Activated naive CD8-positive, alpha-beta T cell (primary cell): ENCODE measurements around the gene RPS6KB1.
"Not testable (repeated sequence)": the region's sequence is repeated elsewhere in the genome, so short reads cannot be mapped to it uniquely, and the experiment has no call there.

Source experiments
- H3K27ac Mint-ChIP-seq: one replicate; pipeline ENCODE4 v1.8.0; 2021; ENCODE audit warnings: mixed read lengths
- H3K27me3 Mint-ChIP-seq: one replicate; pipeline ENCODE4 v1.8.0; 2021; ENCODE audit warnings: mixed read lengths
- H3K36me3 Mint-ChIP-seq: one replicate; pipeline ENCODE4 v1.8.0; 2021; ENCODE audit warnings: mixed read lengths
- H3K4me1 Mint-ChIP-seq: one replicate; pipeline ENCODE4 v1.8.0; 2021; ENCODE audit warnings: low read depth, mixed read lengths
- H3K4me3 Mint-ChIP-seq: one replicate; pipeline ENCODE4 v1.8.0; 2021; ENCODE audit warnings: mild to moderate bottlenecking, mixed read lengths
- H3K9me3 Mint-ChIP-seq: one replicate; pipeline ENCODE4 v1.8.0; 2021; ENCODE audit warnings: low read depth, mixed read lengths

The RPS6KB1 gene

GRCh38 chr17:59892251-59892923 is 534 bp upstream of the RPS6KB1 start:
- Mint-ChIP-seq H3K9me3 (no peaks in the 10 kb centered on the region), H3K4me1 (peaks cover 57% of the 10 kb centered on the region), H3K36me3 (peaks cover 7% of the 10 kb centered on the region), H3K27ac (peak overlapping the region; percentile 99), H3K27me3 (no peaks in the 10 kb centered on the region), H3K4me3 (peak overlapping the region; percentile 100)

DNA sequence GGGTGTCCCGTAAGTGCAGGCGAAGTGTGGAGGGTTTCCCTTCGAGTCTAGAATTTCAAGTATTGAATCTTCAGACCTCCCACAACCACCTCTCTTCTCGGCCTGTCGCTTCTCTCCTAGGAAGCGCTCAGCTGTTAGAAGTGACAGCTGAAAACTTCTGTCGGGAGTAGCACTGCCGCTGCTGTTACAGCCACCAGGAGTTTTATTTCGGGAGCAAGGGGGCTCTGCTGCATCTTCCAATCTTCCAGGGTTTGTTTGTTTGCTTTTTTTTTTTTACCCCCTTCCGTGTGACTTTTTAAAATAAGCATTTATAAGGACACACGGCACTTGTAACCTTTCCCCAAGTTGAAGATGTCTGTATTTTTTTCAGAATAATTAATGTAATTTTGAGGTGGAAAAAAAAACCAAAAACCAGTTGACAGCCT is 767 bp downstream of the RPS6KB1 start:
- peaks cover 54% of the 10 kb centered on the region for H3K4me1 Mint-ChIP-seq
- H3K36me3 Mint-ChIP-seq, result peaks cover 5% of the 10 kb centered on the region
- no peaks in the 10 kb centered on the region for H3K9me3 Mint-ChIP-seq
- H3K4me3 Mint-ChIP-seq, result peak overlapping the region; percentile 100
- H3K27ac Mint-ChIP-seq, result peak overlapping the region; percentile 99
- H3K27me3 Mint-ChIP-seq, result no peaks in the 10 kb centered on the region

DNA sequence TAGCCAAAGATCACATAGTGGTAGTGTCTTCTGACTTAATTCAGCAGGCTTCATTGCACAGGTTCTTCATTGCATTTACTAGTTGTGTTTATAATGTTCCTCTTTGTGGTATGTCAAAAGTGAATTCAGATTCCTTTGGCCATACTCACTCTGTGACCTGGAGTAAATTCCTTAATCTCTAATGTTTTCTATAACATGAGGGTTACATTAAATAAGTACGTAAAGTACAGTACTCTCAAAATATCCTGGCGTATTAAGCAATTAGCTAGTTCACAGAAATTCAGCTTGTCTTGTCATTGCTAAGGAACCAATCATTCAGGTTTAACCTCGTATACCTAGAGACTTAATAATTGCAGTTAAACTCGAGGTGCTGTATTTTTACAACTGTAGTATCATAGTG is 4.2 kb downstream of the RPS6KB1 start:
- Mint-ChIP-seq H3K9me3 (no peaks in the 10 kb centered on the region), H3K27me3 (no peaks in the 10 kb centered on the region), H3K36me3 (peaks cover 2% of the 10 kb centered on the region), H3K27ac (no peak overlapping the region), H3K4me1 (peaks cover 49% of the 10 kb centered on the region), H3K4me3 (no peak overlapping the region)

DNA sequence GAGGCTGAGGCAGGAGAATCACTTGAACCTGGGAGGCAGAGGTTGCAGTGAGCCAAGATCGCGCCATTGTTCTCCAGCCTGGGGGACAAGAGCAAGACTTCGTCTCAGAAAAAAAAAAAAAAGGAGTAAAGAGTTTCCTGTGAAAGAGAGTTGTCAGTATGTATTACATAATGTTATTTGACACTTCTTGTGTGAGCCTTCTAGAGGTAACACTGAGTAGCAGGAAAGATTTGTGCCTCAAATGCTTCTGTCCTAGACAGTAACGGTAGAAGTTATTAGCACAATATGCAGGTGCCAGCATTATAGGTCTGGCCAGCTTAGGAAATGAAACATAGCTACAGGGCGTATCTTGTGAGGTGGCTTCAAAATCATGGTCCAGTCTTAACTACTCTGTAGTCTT is 6.2 kb downstream of the RPS6KB1 start:
- no peak overlapping the region for H3K27ac Mint-ChIP-seq
- no peak overlapping the region for H3K4me3 Mint-ChIP-seq
- no peaks in the 10 kb centered on the region for H3K9me3 Mint-ChIP-seq
- H3K36me3 Mint-ChIP-seq, result peaks cover 2% of the 10 kb centered on the region
- no peaks in the 10 kb centered on the region for H3K27me3 Mint-ChIP-seq
- H3K4me1 Mint-ChIP-seq, result peaks cover 46% of the 10 kb centered on the region

DNA sequence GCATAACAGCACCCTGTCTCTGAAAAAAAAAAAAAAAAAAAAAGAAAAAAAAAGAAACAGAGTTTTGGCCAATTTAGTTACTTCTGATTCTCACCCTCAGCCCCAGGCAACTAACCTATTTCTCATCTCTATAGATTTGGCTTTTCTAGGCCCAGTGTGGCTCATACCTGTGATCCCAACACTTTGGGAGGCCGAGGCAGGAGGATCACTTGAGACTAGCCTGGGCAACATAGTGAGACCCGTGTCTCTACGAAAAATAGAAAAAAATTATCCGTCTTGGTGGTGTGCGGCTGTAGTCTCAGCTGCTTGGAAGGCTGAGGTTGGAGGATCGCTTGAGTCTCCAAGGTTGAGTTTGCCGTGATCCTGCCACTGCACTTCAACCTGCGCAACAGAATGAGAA is 8.7 kb downstream of the RPS6KB1 start:
- Mint-ChIP-seq H3K4me3 (no peak overlapping the region), H3K27me3 (no peaks in the 10 kb centered on the region), H3K4me1 (peaks cover 42% of the 10 kb centered on the region), H3K9me3 (no peaks in the 10 kb centered on the region), H3K27ac (no peak overlapping the region), H3K36me3 (no peaks in the 10 kb centered on the region)

DNA sequence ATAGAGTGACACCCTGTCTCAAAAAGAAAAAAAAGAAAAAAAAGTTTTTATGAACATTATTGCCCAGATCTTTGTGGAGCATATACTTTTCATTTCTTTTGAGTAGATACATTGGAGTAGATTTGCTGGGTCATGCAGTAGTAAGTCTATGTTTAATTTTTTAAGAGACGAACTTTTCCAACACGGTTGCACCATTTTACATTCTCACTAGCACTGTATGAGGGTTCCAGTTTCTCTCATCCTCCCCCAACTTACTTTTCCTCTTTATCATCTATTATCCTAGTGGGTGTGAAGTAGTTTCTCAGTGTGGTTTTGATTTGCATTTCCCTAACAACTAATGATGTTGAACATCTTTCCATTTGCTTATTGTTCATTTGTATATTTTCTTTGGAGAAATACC is 10.5 kb downstream of the RPS6KB1 start:
- Mint-ChIP-seq H3K27me3 (no peaks in the 10 kb centered on the region), H3K4me3 (peak overlapping the region; percentile 1), H3K27ac (peak overlapping the region; percentile 58), H3K4me1 (peaks cover 32% of the 10 kb centered on the region), H3K36me3 (no peaks in the 10 kb centered on the region), H3K9me3 (no peaks in the 10 kb centered on the region)

DNA sequence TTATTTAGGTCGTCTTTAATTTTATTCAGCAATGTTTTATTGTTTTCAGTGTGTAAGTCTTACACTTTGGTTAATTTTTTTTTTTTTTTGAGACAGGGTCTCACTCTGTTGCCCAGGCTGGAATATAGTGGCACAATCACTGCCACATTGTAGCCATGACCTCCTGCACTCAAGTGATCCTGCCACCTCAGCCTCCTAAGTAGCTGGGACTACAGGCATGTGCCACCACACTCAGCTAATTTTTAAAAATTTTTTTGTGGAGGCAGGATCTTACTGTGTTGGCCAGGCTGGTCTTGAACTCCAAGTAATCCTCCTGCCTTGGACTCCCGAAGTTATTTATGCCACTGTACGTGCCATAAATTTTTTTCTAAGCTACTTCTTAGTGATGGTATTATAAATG is 14.5 kb downstream of the RPS6KB1 start:
- H3K9me3 Mint-ChIP-seq, result no peaks in the 10 kb centered on the region
- H3K27ac Mint-ChIP-seq, result no peak overlapping the region
- peaks cover 20% of the 10 kb centered on the region for H3K4me1 Mint-ChIP-seq
- no peak overlapping the region for H3K4me3 Mint-ChIP-seq
- H3K36me3 Mint-ChIP-seq, result no peaks in the 10 kb centered on the region
- H3K27me3 Mint-ChIP-seq, result no peaks in the 10 kb centered on the region

- Mint-ChIP-seq H3K4me1 (peaks cover 4% of the 10 kb centered on the region), H3K36me3 (peaks cover 6% of the 10 kb centered on the region), H3K27ac (no peak overlapping the region), H3K27me3 (no peaks in the 10 kb centered on the region), H3K4me3 (no peak overlapping the region), H3K9me3 (no peaks in the 10 kb centered on the region)
Measured at GRCh38 chr17:59914274-59914854, 21.4 kb downstream of the RPS6KB1 start.

DNA sequence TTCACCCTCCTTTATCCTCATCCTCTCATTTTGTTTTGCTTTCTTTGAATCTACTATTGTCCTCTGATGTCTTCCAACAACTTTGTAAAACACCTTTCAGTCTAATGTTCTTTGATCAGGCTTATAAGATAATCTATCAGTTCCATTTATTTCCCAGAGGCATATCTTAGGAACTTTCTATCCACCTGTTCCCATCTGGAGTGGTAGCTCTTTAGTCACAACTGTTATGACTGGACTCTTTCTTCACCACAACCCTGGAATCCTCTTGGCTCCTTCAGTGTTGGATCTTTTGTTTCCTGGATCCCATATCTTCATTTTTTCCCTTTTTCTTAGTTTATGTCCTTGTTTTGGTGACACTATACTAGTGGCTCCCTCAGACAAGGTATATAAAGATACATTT is 23.5 kb downstream of the RPS6KB1 start:
- no peak overlapping the region for H3K27ac Mint-ChIP-seq
- no peak overlapping the region for H3K4me3 Mint-ChIP-seq
- H3K4me1 Mint-ChIP-seq, result peaks cover 3% of the 10 kb centered on the region
- peaks cover 7% of the 10 kb centered on the region for H3K36me3 Mint-ChIP-seq
- H3K9me3 Mint-ChIP-seq, result no peaks in the 10 kb centered on the region
- H3K27me3 Mint-ChIP-seq, result no peaks in the 10 kb centered on the region

DNA sequence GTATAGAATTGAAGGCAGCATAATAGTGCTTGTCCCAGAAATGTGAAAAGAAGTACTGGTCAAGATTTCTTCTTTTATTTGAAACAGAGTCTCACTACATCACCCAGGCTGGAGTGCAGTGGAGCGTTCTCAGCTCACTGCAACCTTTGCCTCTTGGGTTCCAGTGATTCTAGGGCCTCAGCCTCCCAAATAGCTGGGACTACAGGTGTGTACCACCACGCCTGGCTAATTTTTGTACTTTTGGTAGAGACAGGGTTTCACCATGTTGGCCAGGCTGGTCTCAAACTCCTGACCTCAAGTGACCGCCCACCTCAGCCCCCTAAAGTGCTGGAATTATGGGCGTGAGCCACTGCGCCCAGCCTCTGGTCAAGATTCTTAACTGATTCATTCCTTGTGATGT is 27.7 kb downstream of the RPS6KB1 start:
- not testable (repeated sequence) for H3K36me3 Mint-ChIP-seq, H3K27me3 Mint-ChIP-seq, H3K4me3 Mint-ChIP-seq, H3K4me1 Mint-ChIP-seq, H3K27ac Mint-ChIP-seq, H3K9me3 Mint-ChIP-seq

DNA sequence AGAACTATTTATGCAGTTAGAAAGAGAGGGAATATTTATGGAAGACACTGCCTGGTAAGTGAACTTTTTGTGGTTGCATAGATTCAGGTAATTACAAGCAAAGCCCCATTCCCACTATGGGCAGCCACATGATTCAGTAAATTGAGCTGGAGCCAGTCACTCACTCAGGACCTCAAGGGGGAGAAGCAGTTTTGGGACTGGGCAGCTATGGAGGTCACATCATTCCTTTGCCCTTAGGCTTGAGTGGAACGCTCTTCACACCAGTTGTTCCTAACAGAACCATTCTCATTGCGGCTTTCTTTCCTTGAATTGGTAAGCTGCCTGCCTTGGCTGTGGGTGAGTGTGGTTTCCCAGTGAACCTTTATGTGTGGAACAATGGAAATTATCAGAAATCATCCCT is 37.2 kb downstream of the RPS6KB1 start:
- not testable (repeated sequence) for H3K36me3 Mint-ChIP-seq, H3K9me3 Mint-ChIP-seq, H3K27me3 Mint-ChIP-seq, H3K27ac Mint-ChIP-seq, H3K4me3 Mint-ChIP-seq, H3K4me1 Mint-ChIP-seq

GRCh38 chr17:59930768-59931167 is 37.8 kb downstream of the RPS6KB1 start:
- H3K27me3 Mint-ChIP-seq, H3K36me3 Mint-ChIP-seq, H3K4me1 Mint-ChIP-seq, H3K4me3 Mint-ChIP-seq, H3K9me3 Mint-ChIP-seq, H3K27ac Mint-ChIP-seq: not testable (repeated sequence)

GRCh38 chr17:59933317-59933716 is 40.4 kb downstream of the RPS6KB1 start:
- H3K4me3 Mint-ChIP-seq, H3K9me3 Mint-ChIP-seq, H3K36me3 Mint-ChIP-seq, H3K4me1 Mint-ChIP-seq, H3K27ac Mint-ChIP-seq, H3K27me3 Mint-ChIP-seq: not testable (repeated sequence)

DNA sequence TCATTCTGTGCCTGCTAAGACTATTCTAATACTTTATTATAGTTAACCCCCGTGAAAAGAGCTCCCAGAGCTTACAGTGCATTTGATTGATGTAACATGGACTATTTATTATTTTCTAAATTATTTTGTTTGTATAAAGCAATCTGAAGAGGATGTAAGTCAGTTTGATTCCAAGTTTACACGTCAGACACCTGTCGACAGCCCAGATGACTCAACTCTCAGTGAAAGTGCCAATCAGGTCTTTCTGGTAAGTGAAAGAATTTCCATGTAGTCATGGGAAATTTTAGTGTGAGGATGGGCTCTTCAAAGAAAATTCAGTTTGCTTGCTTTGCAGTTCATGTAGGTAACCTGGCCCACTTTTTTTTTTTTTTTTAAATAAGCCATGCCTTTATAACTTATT is 47.8 kb downstream of the RPS6KB1 start:
- Mint-ChIP-seq H3K4me1 (peaks cover 26% of the 10 kb centered on the region), H3K4me3 (peak overlapping the region; percentile 67), H3K27ac (peak overlapping the region; percentile 92), H3K36me3 (peaks cover 10% of the 10 kb centered on the region)
- not testable (repeated sequence) for H3K27me3 Mint-ChIP-seq, H3K9me3 Mint-ChIP-seq

GRCh38 chr17:59941131-59941530 is 48.2 kb downstream of the RPS6KB1 start:
- peak overlapping the region; percentile 92 for H3K27ac Mint-ChIP-seq
- no peaks in the 10 kb centered on the region for H3K9me3 Mint-ChIP-seq
- H3K36me3 Mint-ChIP-seq, result peaks cover 12% of the 10 kb centered on the region
- no peaks in the 10 kb centered on the region for H3K27me3 Mint-ChIP-seq
- H3K4me3 Mint-ChIP-seq, result peak overlapping the region; percentile 67
- H3K4me1 Mint-ChIP-seq, result peaks cover 26% of the 10 kb centered on the region

GRCh38 chr17:59946433-59946832 is 53.5 kb downstream of the RPS6KB1 start:
- H3K27me3 Mint-ChIP-seq, H3K27ac Mint-ChIP-seq, H3K4me3 Mint-ChIP-seq, H3K9me3 Mint-ChIP-seq: not testable (repeated sequence)
- Mint-ChIP-seq H3K4me1 (peaks cover 13% of the 10 kb centered on the region), H3K36me3 (peaks cover 13% of the 10 kb centered on the region)
